Liver (tissue), 3 donors: ENCODE data around the gene PRR20D.

ENCODE experiments used
- CTCF ChIP-seq: fragments of 150-350 bp; IDR thresholded peaks from 2 replicates; pipeline ENCODE4 v1.5.1; 2017; ENCODE audit warnings: improper control_type of control experiment, low read depth, low read length; ENCODE audit not compliant: missing input control
- EGR1 ChIP-seq, 2 donors: IDR thresholded peaks; 2 replicates each; pipeline ENCODE4 v1.6.1; 2016 to 2018; ENCODE audit warnings: antibody characterized with exemption in 2 of 2, low read depth in 2 of 2
- GABPA ChIP-seq, 2 donors: IDR thresholded peaks in 1 of 2; conservative IDR thresholded peaks in 1 of 2; 2 replicates each; pipeline ENCODE4 v1.6.1; 2016; ENCODE audit warnings: antibody characterized with exemption in 2 of 2, mild to moderate bottlenecking in 1 of 2, moderate library complexity in 1 of 2
- NR2F2 ChIP-seq: IDR thresholded peaks from 2 replicates; pipeline ENCODE4 v1.6.1; 2016; ENCODE audit warnings: antibody characterized with exemption
- RAD21 ChIP-seq, 2 donors: IDR thresholded peaks; 2 replicates each; pipeline ENCODE4 v1.6.1; 2016; ENCODE audit warnings: antibody characterized with exemption in 2 of 2, mild to moderate bottlenecking in 2 of 2
- REST ChIP-seq: IDR thresholded peaks from 2 replicates; pipeline ENCODE4 v1.6.1; 2016; ENCODE audit warnings: antibody characterized with exemption, mild to moderate bottlenecking
- RXRA ChIP-seq, 2 donors: IDR thresholded peaks; 2 replicates each; pipeline ENCODE4 v1.6.1; 2017 to 2018; ENCODE audit warnings: antibody characterized with exemption in 2 of 2, mild to moderate bottlenecking in 1 of 2
- YY1 ChIP-seq: IDR thresholded peaks from 2 replicates; pipeline ENCODE4 v1.6.1; 2016; ENCODE audit warnings: antibody characterized with exemption, mild to moderate bottlenecking
- TF ChIP-seq, protein P1 (sequence below): IDR thresholded peaks from 2 replicates; pipeline ENCODE4 v1.6.1; 2016; ENCODE audit warnings: antibody characterized with exemption
- donor health status: healthy.
- donor health status: healthy.

- TF ChIP-seq CTCF: no peak
- TF ChIP-seq REST: no peak
- no peak for TF ChIP-seq EGR1 (IDR thresholded peaks at IDR 0.05; ENCODE audit: low read depth in 2 of 2)
- TF ChIP-seq RXRA (IDR thresholded peaks at IDR 0.05): no peak
- no peak for TF ChIP-seq GABPA (IDR thresholded peaks at IDR 0.05 in 1 of 2, conservative IDR thresholded peaks at IDR 0.05 in 1 of 2)
- TF ChIP-seq, protein P1, sequence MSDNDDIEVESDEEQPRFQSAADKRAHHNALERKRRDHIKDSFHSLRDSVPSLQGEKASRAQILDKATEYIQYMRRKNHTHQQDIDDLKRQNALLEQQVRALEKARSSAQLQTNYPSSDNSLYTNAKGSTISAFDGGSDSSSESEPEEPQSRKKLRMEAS: no peak
- TF ChIP-seq YY1: no peak
- no peak for TF ChIP-seq NR2F2
- no peak for TF ChIP-seq RAD21 (IDR thresholded peaks at IDR 0.05)
These were observed 24.3 kb upstream of the PRR20D start for GRCh38 chr13:57136093-57136492.
